Lung (tissue), 12 donors: ENCODE results near the gene AKT2. TPM values are rescaled to one million over a fixed set of nuclear protein-coding genes. Genes with fewer than 3 reads are reported as not detected.

Experiments used
- ATAC-seq: fragments of 200-7000 bp; cut with Tn5 transposase; one replicate; pipeline ENCODE4 v1.9.1; 2020; ENCODE audit warnings: moderate number of reproducible peaks; ENCODE audit not compliant: insufficient read depth, low FRiP score
- DNase-seq, 3 donors: peaks; one replicate each; pipeline ENCODE4 v3.0.0-alpha.2; 2013 to 2017
- H3K27ac ChIP-seq, 2 donors: one replicate each; pipeline ENCODE4 v1.5.1; 2013; ENCODE audit warnings: mild to moderate bottlenecking in 2 of 2, moderate library complexity in 2 of 2, control low read depth in 1 of 2, inconsistent platforms in 1 of 2, low read depth in 1 of 2, low read length in 1 of 2
- H3K27me3 ChIP-seq, 3 donors: one replicate each; pipeline ENCODE4 v1.5.1; 2013; ENCODE audit warnings: low read length in 2 of 3; ENCODE audit not compliant: control insufficient read depth in 3 of 3, insufficient read depth in 3 of 3
- H3K36me3 ChIP-seq, 4 donors: one replicate each; pipeline ENCODE4 v1.5.1; 2013; ENCODE audit warnings: low read length in 4 of 4, mild to moderate bottlenecking in 1 of 4, moderate library complexity in 1 of 4; ENCODE audit not compliant: control insufficient read depth in 4 of 4, insufficient read depth in 4 of 4
- H3K4me1 ChIP-seq, 5 donors: one replicate each; pipeline ENCODE4 v1.5.1; 2013; ENCODE audit warnings: low read length in 5 of 5, mild to moderate bottlenecking in 2 of 5, moderate library complexity in 1 of 5; ENCODE audit not compliant: control insufficient read depth in 5 of 5, insufficient read depth in 5 of 5
- H3K4me3 ChIP-seq: one replicate; pipeline ENCODE4 v1.5.1; 2013; ENCODE audit warnings: mild to moderate bottlenecking, control low read depth, moderate library complexity
- H3K9ac ChIP-seq, 2 donors: one replicate each; pipeline ENCODE4 v1.5.1; 2013; ENCODE audit warnings: low read length in 2 of 2, control low read depth in 1 of 2; ENCODE audit not compliant: insufficient read depth in 1 of 2
- H3K9me3 ChIP-seq, 4 donors: one replicate each; pipeline ENCODE4 v1.5.1; 2013; ENCODE audit warnings: low read length in 3 of 4, mild to moderate bottlenecking in 1 of 4, moderate library complexity in 1 of 4; ENCODE audit not compliant: control insufficient read depth in 4 of 4, insufficient read depth in 3 of 4
- CTCF ChIP-seq: IDR thresholded peaks from 2 replicates; pipeline ENCODE4 v1.5.1; 2012; ENCODE audit warnings: mild to moderate bottlenecking; ENCODE audit errors: control extremely low read depth, extremely low read depth
- WGBS, 2 donors: extraction: QIAGEN DNeasy Blood & Tissue Kit; methylation state at CpG; one replicate each; pipeline ENCODE4 v1.1.7; 2013; 5-methylcytosine and 5-hydroxymethylcytosine counted together
- polyA plus RNA-seq, 2 donors: library from polyadenylated mRNA; stranded (reverse); fragments of 200-250 nt; gene quantifications; one replicate each; pipeline ENCODE4 v1.2.1, GENCODE V29; 2013
- total RNA-seq, 2 donors: library from RNA; depleted of rRNA in 1 of 2; stranded (reverse); fragments of >200 nt in 1 of 2; gene quantifications; one replicate each; pipeline ENCODE4 v1.2.1, GENCODE V29; 2014 to 2021
- donor health status: control.
- donor health status: control.
- donor health status: Bipolar disorder and iron deficiency.
- donor health status: healthy.
- donor health status: DM: yes; HTN: yes; CAD: no.

AKT2 gene
- total and polyA plus RNA-seq, 4 donors = 62.3 to 138 (median 93.1) TPM

- no peak overlapping the region for H3K4me3 ChIP-seq
- ATAC-seq (no peak), DNase-seq (no peak)
- no peak overlapping the region for H3K9ac ChIP-seq
- H3K4me1 ChIP-seq = peaks cover 0 to 10% (median 0%) of the 10 kb centered on the region in 5 donors
- no peaks in the 10 kb centered on the region for H3K9me3 ChIP-seq
- H3K27ac ChIP-seq = no peak overlapping the region
- TF ChIP-seq CTCF = no peak
- H3K27me3 ChIP-seq = peaks cover 6 to 38% (median 25%) of the 10 kb centered on the region in 3 donors
- WGBS, 2 donors = 9 to 12% methylated on average over 50 to 54 of the region's 54 CpGs
- H3K36me3 ChIP-seq = peaks cover 0 to 5% (median 0%) of the 10 kb centered on the region in 4 donors
Observed at GRCh38 chr19:40217027-40217810, 67.9 kb downstream of the AKT2 start.

GRCh38 chr19:40216777-40217026 lies 68.4 kb downstream of the AKT2 start:
- ATAC-seq = no peak
- TF ChIP-seq CTCF = no peak
- no peak overlapping the region for H3K9ac ChIP-seq
- peaks cover 0 to 10% (median 0%) of the 10 kb centered on the region in 5 donors for H3K4me1 ChIP-seq
- no peak overlapping the region for H3K4me3 ChIP-seq
- H3K9me3 ChIP-seq = no peaks in the 10 kb centered on the region
- 21 to 30% methylated on average over 9 of the region's 9 CpGs for WGBS, 2 donors
- no peak for DNase-seq
- peaks cover 6 to 38% (median 25%) of the 10 kb centered on the region in 3 donors for H3K27me3 ChIP-seq
- H3K36me3 ChIP-seq = peaks cover 0 to 5% (median 0%) of the 10 kb centered on the region in 4 donors
- no peak overlapping the region for H3K27ac ChIP-seq

- Histone ChIP-seq H3K36me3 (peaks cover 0 to 8% (median 0%) of the 10 kb centered on the region in 4 donors), H3K9ac (no peak overlapping the region), H3K4me3 (no peak overlapping the region), H3K4me1 (peaks cover 0 to 10% (median 0%) of the 10 kb centered on the region in 5 donors), H3K27ac (no peak overlapping the region), H3K27me3 (peaks cover 6 to 37% (median 25%) of the 10 kb centered on the region in 3 donors), H3K9me3 (no peaks in the 10 kb centered on the region)
- no peak for TF ChIP-seq CTCF
- no peak for ATAC-seq
- WGBS, 2 donors = 41 to 51% methylated on average over 23 of the region's 23 CpGs
- no peak for DNase-seq
Observed at GRCh38 chr19:40216013-40216776, 69.0 kb downstream of the AKT2 start.
